K562 (cell line): Measurements from ENCODE around the gene COMMD10. TPM values are rescaled to one million over a fixed set of nuclear protein-coding genes. Genes with fewer than 3 reads are reported as not detected.
A peak's percentile ranks its signal among the peaks of the same experiment; 100 is the strongest.

ENCODE experiments used
- ATAC-seq: fragments of 200-7000 bp; cut with Tn5 transposase; 3 replicates; pipeline ENCODE4 v1.9.1; 2020; ENCODE audit warnings: moderate library complexity
- Bru-seq: library from RNA; stranded (reverse); fragments of 400-500 nt; gene quantifications from one replicate; lab custom pipeline; 2021; lab: Mats Ljungman, UMichigan
- BruChase-seq, 2 experiments: library from RNA; stranded (reverse); fragments of 400-500 nt; gene quantifications; one replicate each; lab custom pipeline; 2021; lab: Mats Ljungman, UMichigan
- BruUV-seq: library from RNA; stranded (reverse); fragments of 400-500 nt; replicated peaks from 2 replicates; lab custom pipeline; 2021; lab: Mats Ljungman, UMichigan
- CTCF ChIA-PET: fragments of 300-600 bp; formaldehyde crosslinking; extraction: SDS; loops from one replicate; lab custom pipeline; 2021; ENCODE audit warnings: low intra/inter-chr PET ratio; lab: Yijun Ruan, JAX
- POLR2A ChIA-PET: fragments of 300-600, 350-650 bp; sonication (Branson Sonifier 250); formaldehyde crosslinking; extraction: SDS; loops from one replicate; lab custom pipeline; 2021; ENCODE audit warnings: antibody characterized with exemption, inconsistent platforms; lab: Yijun Ruan, JAX
- DNase-seq, 4 experiments: peaks; one replicate each; pipeline versions ENCODE4 v3.0.0 to v3.0.0-alpha.2; 2011 to 2018; ENCODE audit warnings: low spot score in 3 of 4, mixed read lengths in 3 of 4; ENCODE audit errors: extremely low read depth in 1 of 4
- FAIRE-seq: peaks from 2 replicates; lab custom pipeline; 2011; peaks lifted over from hg19 to GRCh38; lab: Jason Lieb, UNC
- H2AFZ ChIP-seq: 2 replicates; pipeline ENCODE4 v1.6.0; 2011; ENCODE audit warnings: low read depth, low read length, control low read depth, inconsistent platforms
- H3K27ac ChIP-seq: fragments of 200-600 bp; 3 replicates; pipeline ENCODE4 v1.8.0; 2011; ENCODE audit warnings: low read depth, mild to moderate bottlenecking, control low read depth, inconsistent platforms, low read length, moderate library complexity, mixed read lengths; ENCODE audit errors: extremely low read depth
- H3K27me3 ChIP-seq, 2 experiments: fragments of 300-600 bp in 1 of 2; 2 replicates in 1 of 2; 3 replicates in 1 of 2; pipeline versions ENCODE4 v1.6.0 to v1.8.0; 2011; ENCODE audit warnings: inconsistent platforms in 2 of 2, low read length in 2 of 2, mild to moderate bottlenecking in 1 of 2, mixed read lengths in 1 of 2, moderate library complexity in 1 of 2; ENCODE audit not compliant: control insufficient read depth in 2 of 2, insufficient read depth in 2 of 2
- H3K36me3 ChIP-seq: fragments of 300-600 bp; 3 replicates; pipeline ENCODE4 v1.8.0; 2011; ENCODE audit warnings: mild to moderate bottlenecking, low read length, inconsistent platforms; ENCODE audit not compliant: control insufficient read depth, insufficient read depth
- H3K4me1 ChIP-seq, 2 experiments: fragments of 200-600 bp in 1 of 2; replicated peaks in 1 of 2; 2 replicates in 1 of 2; 3 replicates in 1 of 2; pipeline versions ENCODE4 v1.5.1 to v1.8.0; 2011; ENCODE audit warnings: inconsistent platforms in 2 of 2, low read length in 2 of 2, mild to moderate bottlenecking in 1 of 2, mixed read lengths in 1 of 2, moderate library complexity in 1 of 2; ENCODE audit not compliant: control insufficient read depth in 2 of 2, insufficient read depth in 2 of 2
- H3K4me2 ChIP-seq: 2 replicates; pipeline ENCODE4 v1.6.1; 2011; ENCODE audit warnings: low read length, control low read depth, inconsistent platforms, mixed read lengths; ENCODE audit not compliant: insufficient read depth
- H3K4me3 ChIP-seq: fragments of 200-600 bp; sonication (generic), shearing (Covaris generic); 2 replicates; pipeline ENCODE4 v1.5.1; 2016; ENCODE audit warnings: control low read depth, inconsistent platforms
- H3K79me2 ChIP-seq: fragments of 200-600 bp; 3 replicates; pipeline ENCODE4 v1.8.0; 2011; ENCODE audit warnings: low read length, inconsistent platforms; ENCODE audit not compliant: control insufficient read depth, insufficient read depth
- H3K9ac ChIP-seq, 2 experiments: 2 replicates each; pipeline versions ENCODE4 v1.6.0 to v1.6.1; 2011; ENCODE audit warnings: low read depth in 2 of 2, low read length in 2 of 2, control low read depth in 1 of 2, inconsistent platforms in 1 of 2, mild to moderate bottlenecking in 1 of 2, mixed read lengths in 1 of 2; ENCODE audit not compliant: insufficient read depth in 1 of 2
- H3K9me1 ChIP-seq: one replicate; pipeline ENCODE4 v1.6.0; 2011; ENCODE audit warnings: inconsistent platforms, mild to moderate bottlenecking, low read length, moderate library complexity; ENCODE audit not compliant: control insufficient read depth, insufficient read depth
- H3K9me3 ChIP-seq: replicated peaks from 2 replicates; pipeline ENCODE4 v1.5.1; 2011; ENCODE audit warnings: low read depth, low read length, inconsistent platforms; ENCODE audit not compliant: control insufficient read depth, insufficient read depth
- H4K20me1 ChIP-seq: replicated peaks from 2 replicates; pipeline ENCODE4 v1.6.1; 2011; ENCODE audit warnings: low read length, inconsistent platforms, mixed read lengths; ENCODE audit not compliant: control insufficient read depth, insufficient read depth
- ETS2 ChIP-seq: IDR thresholded peaks from 2 replicates; pipeline ENCODE4 v1.6.1; 2016; ENCODE audit warnings: borderline replicate concordance, missing genetic modification characterization, mild to moderate bottlenecking, moderate library complexity, missing compliant biosample characterization; ENCODE audit not compliant: poor library complexity, severe bottlenecking
- GATAD2A ChIP-seq: fragments of 450-650 bp; IDR thresholded peaks from 2 replicates; pipeline ENCODE4 v1.6.1; 2017
- MED1 ChIP-seq: sonication (generic); formaldehyde crosslinking; IDR thresholded peaks from 2 replicates; pipeline ENCODE4 v1.8.1; 2023; ENCODE audit warnings: missing genetic modification reagents, borderline replicate concordance
- PHTF2 ChIP-seq: fragments of 250-450 bp; sonication (Bioruptor Pico); IDR thresholded peaks from 2 replicates; pipeline ENCODE4 v1.5.0; 2021; ENCODE audit warnings: mild to moderate bottlenecking
- RFX5 ChIP-seq: IDR thresholded peaks from 2 replicates; pipeline ENCODE4 v1.6.1; 2011; ENCODE audit warnings: low read depth, mild to moderate bottlenecking, improper control_type of control experiment, low read length
- RUNX1 ChIP-seq: sonication (generic); IDR thresholded peaks from 2 replicates; pipeline ENCODE4 v1.6.1; 2016; ENCODE audit warnings: antibody characterized with exemption, low read depth
- SRSF3 ChIP-seq: fragments of 200-400 bp; formaldehyde crosslinking; IDR thresholded peaks from 2 replicates; pipeline ENCODE4 v1.6.1; 2016; ENCODE audit warnings: mild to moderate bottlenecking, low read length, moderate library complexity; ENCODE audit not compliant: insufficient read depth
- ZFP30 ChIP-seq: fragments of 250-450 bp; sonication (Bioruptor Pico); IDR thresholded peaks from 2 replicates; pipeline ENCODE4 v1.8.0; 2022; ENCODE audit warnings: moderate library complexity, mild to moderate bottlenecking, inconsistent platforms, borderline replicate concordance
- ZKSCAN8 ChIP-seq: fragments of 200-800 bp; sonication (Bioruptor generic); IDR thresholded peaks from 2 replicates; pipeline ENCODE4 v1.6.1; 2016; ENCODE audit warnings: missing genetic modification characterization, missing compliant biosample characterization
- ZNF12 ChIP-seq: sonication (generic); formaldehyde crosslinking; IDR thresholded peaks from 2 replicates; pipeline ENCODE4 v1.4.0; 2020; ENCODE audit warnings: mild to moderate bottlenecking, missing genetic modification reagents
- ZNF384 ChIP-seq: IDR thresholded peaks from 2 replicates; pipeline ENCODE4 v1.6.1; 2012; ENCODE audit warnings: low read depth, low read length, improper control_type of control experiment
- WGBS: fragments of 100-300 bp; shearing (Covaris generic); methylation state at CpG from one replicate; pipeline ENCODE4 v1.1.6; 2016; ENCODE audit warnings: low coverage, mixed read lengths; ENCODE audit not compliant: insufficient coverage; ENCODE audit errors: missing lambda C conversion rate; 5-methylcytosine and 5-hydroxymethylcytosine counted together
- in situ Hi-C: fragments of 300-500 bp; cut with MboI; formaldehyde crosslinking; loops from 4 replicates; pipeline ENCODE4 v1.15.0; 2018; ENCODE audit warnings: inconsistent platforms, mixed read lengths
- intact Hi-C: fragments of 100-400 bp; cut with micrococcal nuclease; formaldehyde crosslinking; loops from 2 replicates; pipeline ENCODE4 v1.14.2; 2022
- long read RNA-seq, 3 experiments: library from polyadenylated mRNA in 2 of 3; library from RNA in 1 of 3; unstranded in 2 of 3; stranded (forward) in 1 of 3; transcript quantifications; one replicate each; pipeline ENCODE4 v2.0.0, GENCODE V29; 2019 to 2022
- polyA minus RNA-seq, 3 experiments: library from RNA; depleted of rRNA, polyadenylated mRNA; stranded (reverse); fragments of >200 nt; gene quantifications; 2 replicates each; pipeline ENCODE4 v1.2.3, GENCODE V29; 2011
- polyA plus RNA-seq, 8 experiments: library from polyadenylated mRNA; depleted of rRNA in 4 of 8; stranded (reverse) in 5 of 8; unstranded in 3 of 8; fragments of >200 nt; fragmentation: Nextera tagmentation in 2 of 8; fragmentation: Illumina TruSeq in 1 of 8; extraction: Ambion mirVana in 2 of 8; extraction: Trizol in 1 of 8; gene quantifications; 2 replicates each; pipeline versions ENCODE4 v1.2.1 to v1.2.3, GENCODE V29; 2011 to 2014; ENCODE audit warnings: inconsistent platforms in 1 of 8, missing spikeins in 1 of 8
- total RNA-seq, 7 experiments: library from RNA; depleted of rRNA in 6 of 7; stranded (reverse); fragments of >200 nt in 6 of 7; fragmentation: Illumina TruSeq in 2 of 7; extraction: Trizol in 2 of 7; gene quantifications; 2 replicates each; pipeline versions ENCODE4 v1.2.1 to v1.2.3, GENCODE V29; 2011 to 2021; ENCODE audit warnings: low replicate concordance in 1 of 7
- TF ChIP-seq, protein P1 (sequence below): IDR thresholded peaks from 2 replicates; pipeline ENCODE4 v1.6.1; 2011; ENCODE audit not compliant: insufficient read length; ENCODE audit errors: extremely low read depth
- TF ChIP-seq, protein P2 (sequence below): fragments of 200-800 bp; sonication (Bioruptor generic); IDR thresholded peaks from 2 replicates; pipeline ENCODE4 v1.6.1; 2017; ENCODE audit warnings: missing genetic modification characterization, missing compliant biosample characterization

The COMMD10 gene
- total RNA-seq (2011; cell fraction: chromatin; rRNA removed; ENCODE audit: low replicate concordance): 37.2 and 47.8 TPM in 2 replicates
- 16.3 and 18.2 TPM in 2 replicates for total RNA-seq (2011; cell fraction: nucleolus; rRNA removed)
- total RNA-seq (2011; cell fraction: nucleoplasm; rRNA removed): 15.5 and 20.3 TPM in 2 replicates
- total RNA-seq (2014; rRNA removed) (17.9 and 30.9 TPM in 2 replicates), total RNA-seq (2014; rRNA removed; fragmentation: Illumina TruSeq; extraction: Trizol) (32.5 and 35.7 TPM in 2 replicates), total RNA-seq (2015; rRNA removed; fragmentation: Illumina TruSeq; extraction: Trizol) (25.2 and 30.8 TPM in 2 replicates), total RNA-seq (2021) (18.7 and 24.1 TPM in 2 replicates), polyA plus RNA-seq (2011; rRNA removed) (20.4 and 28.0 TPM in 2 replicates), polyA plus RNA-seq (2014; fragmentation: Illumina TruSeq; extraction: Trizol) (23.3 and 24.8 TPM in 2 replicates), polyA plus RNA-seq (2014; fragmentation: Nextera tagmentation; extraction: Ambion mirVana) (100 to 1,000 TPM in 1 of 2 experiments, 10 to 100 TPM in 1; 85.9 to 101 TPM), polyA plus RNA-seq (2014; rRNA removed) (23.3 and 24.1 TPM in 2 replicates), polyA minus RNA-seq (2011; rRNA and poly(A)+ RNA removed) (18.8 and 24.0 TPM in 2 replicates), Bru-seq, nascent RNA (percentile 66 among the genes with signal in this experiment), BruChase-seq, experiment 1, labeled RNA remaining after a 2-hour chase (percentile 76 among the genes with signal in this experiment), BruChase-seq, experiment 2, labeled RNA remaining after a 6-hour chase (percentile 72 among the genes with signal in this experiment)
- 3.2 and 10.3 TPM in 2 replicates for polyA plus RNA-seq (2011; cell fraction: cytosol; rRNA removed)
- 24.0 and 27.4 TPM in 2 replicates for polyA plus RNA-seq (2011; cell fraction: nucleus; rRNA removed)
- polyA plus RNA-seq (2012): 19.1 and 19.4 TPM in 2 replicates
- polyA minus RNA-seq (2011; cell fraction: cytosol; rRNA and poly(A)+ RNA removed): 1.9 and 7.2 TPM in 2 replicates
- polyA minus RNA-seq (2011; cell fraction: nucleus; rRNA and poly(A)+ RNA removed): 30.7 and 44.8 TPM in 2 replicates
- long read RNA-seq, experiment 1, transcript COMMD10-201 (7 exons, 1,469 nt): major isoform, 60 of 83 reads
- long read RNA-seq, experiment 1, partial matches to known transcripts: 3 of 83 reads
- long read RNA-seq, experiment 1, other reads (novel, unspliced or antisense): 20 of 83 reads
- long read RNA-seq, experiment 2, transcript COMMD10-201 (7 exons, 1,469 nt): major isoform, 5 of 12 reads
- long read RNA-seq, experiment 2, partial matches to known transcripts: 0 of 12 reads
- long read RNA-seq, experiment 2, other reads (novel, unspliced or antisense): 7 of 12 reads
- long read RNA-seq, experiment 3, transcript COMMD10-201 (7 exons, 1,469 nt): major isoform, 19 of 27 reads
- long read RNA-seq, experiment 3, partial matches to known transcripts: 1 of 27 reads
- long read RNA-seq, experiment 3, other reads (novel, unspliced or antisense): 7 of 27 reads

DNA sequence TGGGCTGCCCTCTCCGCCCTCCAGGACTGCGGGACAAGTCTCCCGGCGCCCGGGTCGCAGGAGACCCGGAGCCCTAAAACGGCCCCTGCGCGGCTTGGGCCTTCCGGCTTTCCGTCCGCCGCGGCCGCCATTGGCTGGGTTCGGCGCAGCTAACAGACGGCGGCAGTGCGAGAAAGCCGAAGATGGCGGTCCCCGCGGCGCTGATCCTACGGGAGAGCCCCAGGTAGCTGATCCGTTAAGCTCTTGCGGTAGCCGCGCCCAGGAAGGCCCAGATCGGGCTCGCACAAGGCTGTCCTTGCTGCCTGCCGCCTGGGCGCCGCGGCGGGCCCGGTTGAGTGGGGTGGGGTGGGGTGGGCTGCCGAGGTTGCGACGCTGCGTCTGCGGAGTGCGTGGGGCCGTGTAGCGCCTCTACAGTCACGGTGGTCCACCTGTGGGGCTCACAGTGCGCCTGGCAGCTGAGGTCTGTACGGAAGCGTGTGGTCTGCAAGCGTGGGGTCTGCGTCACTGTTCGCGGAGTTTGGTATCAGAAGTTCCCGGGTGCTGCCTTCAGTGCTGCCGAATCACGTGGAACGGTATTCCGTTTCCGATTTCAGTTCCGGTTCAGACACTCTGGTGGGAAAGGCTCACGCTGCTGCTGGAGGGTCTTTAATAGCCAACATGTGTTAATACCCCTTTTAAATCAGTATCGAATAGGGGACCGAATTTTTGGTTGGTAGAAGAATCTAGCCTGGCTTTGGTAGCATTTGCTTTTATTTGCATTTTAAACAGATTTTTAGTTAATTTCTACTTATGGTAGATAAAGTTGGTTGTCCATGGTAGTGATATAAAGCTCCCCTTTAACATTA is at the start of gene COMMD10:
Gene COMMD10 (plus strand): TSS at position 155 of the 845 bp plus-strand sequence.
- peak within 1 kb of the TSS; percentile 91 for H3K4me2 ChIP-seq
- no peaks in the 10 kb centered on the region for H3K27me3 ChIP-seq
- ATAC-seq (peak; percentile 88), DNase-seq (peak; percentile 75 to 90 (median 78)), FAIRE-seq (peak; percentile 88)
- ChIA-PET CTCF (no interaction called here), POLR2A (interaction anchor here (0.5 to 1.9 kb wide), 5 partner anchors 10 to 33 kb away, joined by 3 to 11 read pairs (median 3); no protein-coding TSS in a partner anchor)
- in situ Hi-C loops: no loop called here
- H3K4me1 ChIP-seq: peaks cover 10 to 13% of the 10 kb centered on the region in 2 experiments; a peak in 4 of 5 replicates
- BruUV-seq: no TSS peak
- no peaks in the 10 kb centered on the region for H3K9me1 ChIP-seq
- H3K9ac ChIP-seq: peak within 1 kb of the TSS; percentile 91 to 100
- H2AFZ ChIP-seq: peak within 1 kb of the TSS; percentile 92
- H3K79me2 ChIP-seq: peaks cover 58% of the 10 kb centered on the region
- H3K4me3 ChIP-seq: peak within 1 kb of the TSS; percentile 73
- H3K27ac ChIP-seq: peak within 1 kb of the TSS; percentile 95
- H4K20me1 ChIP-seq: no peaks in the 10 kb centered on the region
- peaks cover 19% of the 10 kb centered on the region; the same call in 1 of the 3 replicates for H3K36me3 ChIP-seq
- intact Hi-C loops: loop anchor here (5.0 kb wide), 1 partner anchor 243 kb away; the partner anchor contains the start of genes AP3S1 and ATG12
- no peaks in the 10 kb centered on the region for H3K9me3 ChIP-seq
- WGBS: 0% methylated on average over 28 of the region's 65 CpGs
- TF ChIP-seq, protein P1, sequence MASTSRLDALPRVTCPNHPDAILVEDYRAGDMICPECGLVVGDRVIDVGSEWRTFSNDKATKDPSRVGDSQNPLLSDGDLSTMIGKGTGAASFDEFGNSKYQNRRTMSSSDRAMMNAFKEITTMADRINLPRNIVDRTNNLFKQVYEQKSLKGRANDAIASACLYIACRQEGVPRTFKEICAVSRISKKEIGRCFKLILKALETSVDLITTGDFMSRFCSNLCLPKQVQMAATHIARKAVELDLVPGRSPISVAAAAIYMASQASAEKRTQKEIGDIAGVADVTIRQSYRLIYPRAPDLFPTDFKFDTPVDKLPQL: peak; percentile 53
- no peak for TF ChIP-seq ZFP30 (CRISPR knock-in tag)
- TF ChIP-seq RUNX1: no peak
- no peak for TF ChIP-seq ZNF384
- TF ChIP-seq PHTF2 (CRISPR knock-in tag): no peak
- peak; percentile 79; the same call in 1 of the 2 replicates for TF ChIP-seq ZNF12 (CRISPR knock-in tag)
- TF ChIP-seq, protein P2, sequence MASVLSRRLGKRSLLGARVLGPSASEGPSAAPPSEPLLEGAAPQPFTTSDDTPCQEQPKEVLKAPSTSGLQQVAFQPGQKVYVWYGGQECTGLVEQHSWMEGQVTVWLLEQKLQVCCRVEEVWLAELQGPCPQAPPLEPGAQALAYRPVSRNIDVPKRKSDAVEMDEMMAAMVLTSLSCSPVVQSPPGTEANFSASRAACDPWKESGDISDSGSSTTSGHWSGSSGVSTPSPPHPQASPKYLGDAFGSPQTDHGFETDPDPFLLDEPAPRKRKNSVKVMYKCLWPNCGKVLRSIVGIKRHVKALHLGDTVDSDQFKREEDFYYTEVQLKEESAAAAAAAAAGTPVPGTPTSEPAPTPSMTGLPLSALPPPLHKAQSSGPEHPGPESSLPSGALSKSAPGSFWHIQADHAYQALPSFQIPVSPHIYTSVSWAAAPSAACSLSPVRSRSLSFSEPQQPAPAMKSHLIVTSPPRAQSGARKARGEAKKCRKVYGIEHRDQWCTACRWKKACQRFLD (CRISPR knock-in tag): peak; percentile 79
- no peak for TF ChIP-seq MED1 (CRISPR knock-in tag)
- 0 out of 2 replicates have a peak, but pooled peaks have one; percentile 39 for TF ChIP-seq GATAD2A
- no peak for TF ChIP-seq ZKSCAN8
- 0 out of 2 replicates have a peak, but pooled peaks have one; percentile 26 for TF ChIP-seq SRSF3
- TF ChIP-seq RFX5: no peak
- no peak for TF ChIP-seq ETS2
